PC-9 (cell line): ENCODE data around the gene FAM184B. TPM values are rescaled to one million over a fixed set of nuclear protein-coding genes. Genes with fewer than 3 reads are reported as not detected.

Experiments
- BruUV-seq: library from RNA; stranded (reverse); fragments of 400-500 nt; replicated peaks from 2 replicates; lab custom pipeline; 2021; lab: Mats Ljungman, UMichigan
- CTCF ChIA-PET: fragments of 300-600 bp; sonication (Branson Sonifier 250); formaldehyde crosslinking; loops from one replicate; lab custom pipeline; 2022; ENCODE audit warnings: antibody characterized with exemption; lab: Charles Lee
- POLR2A ChIA-PET: fragments of 300-600 bp; sonication (Branson Sonifier 250); formaldehyde crosslinking; loops from one replicate; lab custom pipeline; 2022; ENCODE audit warnings: antibody characterized with exemption; ENCODE audit not compliant: unreplicated experiment; lab: Charles Lee
- DNase-seq, 2 experiments: peaks; one replicate each; pipeline versions ENCODE4 v3.0.0 to v3.0.0-alpha.2; 2015 to 2022; ENCODE audit warnings: mixed read lengths in 1 of 2
- H2AFZ ChIP-seq: fragments of 200-600 bp; sonication (generic); 2 replicates; pipeline ENCODE4 v1.8.1; 2017; ENCODE audit warnings: antibody characterized with exemption
- H3F3A ChIP-seq: fragments of 200-600 bp; sonication (generic); 2 replicates; pipeline ENCODE4 v1.8.1; 2017; ENCODE audit warnings: antibody characterized with exemption, mild to moderate bottlenecking, low read depth; ENCODE audit not compliant: insufficient read depth
- H3K27ac ChIP-seq: fragments of 200-600 bp; sonication (generic); 2 replicates; pipeline ENCODE4 v1.6.1; 2016; ENCODE audit warnings: mixed run types
- H3K27me3 ChIP-seq: fragments of 200-600 bp; sonication (generic); 2 replicates; pipeline ENCODE4 v1.6.1; 2016; ENCODE audit warnings: low read depth, mixed run types; ENCODE audit not compliant: insufficient read depth
- H3K36me3 ChIP-seq: fragments of 200-600 bp; sonication (generic); 2 replicates; pipeline ENCODE4 v1.6.1; 2016; ENCODE audit warnings: low read depth, mixed run types
- H3K4me1 ChIP-seq: fragments of 200-600 bp; sonication (generic); replicated peaks from 2 replicates; pipeline ENCODE4 v1.6.1; 2016; ENCODE audit warnings: mixed run types; ENCODE audit not compliant: insufficient read depth
- H3K4me2 ChIP-seq: fragments of 200-600 bp; sonication (generic); 2 replicates; pipeline ENCODE4 v1.6.1; 2017; ENCODE audit warnings: mixed run types
- H3K4me3 ChIP-seq: fragments of 200-600 bp; sonication (generic); 2 replicates; pipeline ENCODE4 v1.6.1; 2016; ENCODE audit warnings: mixed run types
- H3K79me2 ChIP-seq: fragments of 200-600 bp; sonication (generic); 2 replicates; pipeline ENCODE4 v1.6.1; 2017; ENCODE audit warnings: low read depth, mixed run types
- H3K9me2 ChIP-seq: fragments of 200-600 bp; sonication (generic); 2 replicates; pipeline ENCODE4 v1.8.1; 2017; ENCODE audit warnings: mild to moderate bottlenecking; ENCODE audit not compliant: insufficient read depth
- H3K9me3 ChIP-seq: fragments of 200-600 bp; sonication (generic); 2 replicates; pipeline ENCODE4 v1.8.1; 2016; ENCODE audit warnings: low read depth; ENCODE audit not compliant: insufficient read depth
- H4K20me1 ChIP-seq: fragments of 200-600 bp; sonication (generic); 2 replicates; pipeline ENCODE4 v1.8.1; 2017; ENCODE audit not compliant: insufficient read depth
- EZH2 ChIP-seq: fragments of 200-600 bp; sonication (generic); IDR thresholded peaks from 2 replicates; pipeline ENCODE4 v1.8.0; 2017; ENCODE audit warnings: antibody characterized with exemption, low read depth
- intact Hi-C: fragments of 100-400 bp; cut with micrococcal nuclease; formaldehyde crosslinking; loops from one replicate; pipeline ENCODE4 v1.10.0; 2022; ENCODE audit not compliant: unreplicated experiment
- total RNA-seq: library from RNA; stranded (reverse); gene quantifications from 2 replicates; pipeline ENCODE4 v1.2.3, GENCODE V29; 2021
- TF ChIP-seq, protein P1 (sequence below): fragments of 200-600 bp; sonication (generic); conservative IDR thresholded peaks from 2 replicates; pipeline ENCODE4 v1.6.1; 2017; ENCODE audit warnings: mixed run types, antibody characterized with exemption, mild to moderate bottlenecking, moderate library complexity

FAM184B gene
- total RNA-seq, 1 experiment from 2014 or later, result not detected

DNA sequence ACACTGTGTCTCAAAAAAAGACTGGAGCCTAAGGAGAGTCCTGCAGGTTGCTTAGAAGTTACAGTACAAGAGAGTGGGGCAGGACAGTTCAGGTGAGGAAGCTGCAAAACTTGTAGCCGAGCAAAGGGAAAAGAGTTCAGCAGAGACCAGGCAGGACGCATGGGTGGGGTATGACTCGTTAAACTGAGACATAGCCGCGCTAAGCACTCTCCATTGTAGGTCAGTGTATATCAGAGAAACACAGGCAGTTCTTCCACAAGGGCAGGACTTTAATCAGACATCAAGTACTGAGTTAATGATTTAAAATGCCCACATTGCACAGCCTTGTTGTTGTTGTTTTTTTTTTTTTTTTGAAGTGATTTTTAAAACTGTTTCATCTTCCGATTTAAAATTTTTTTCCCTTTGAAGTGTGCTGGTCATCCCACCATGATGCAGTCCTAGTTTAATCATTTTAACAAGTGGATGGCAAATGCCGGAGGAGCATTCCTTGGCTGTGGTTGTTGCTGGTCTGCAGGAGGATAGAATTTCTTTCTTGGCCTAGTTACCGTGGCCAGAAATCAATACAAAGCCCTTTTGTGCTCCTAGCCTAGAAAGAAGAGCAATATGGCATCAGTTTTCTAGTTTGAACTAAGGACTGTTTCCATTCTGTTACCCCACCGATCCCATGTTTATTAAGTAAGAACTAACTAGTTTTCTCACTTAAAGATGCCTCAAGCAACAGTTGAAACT lies 194.2 kb downstream of the FAM184B start:
- Histone ChIP-seq H3K9me3 (no peaks in the 10 kb centered on the region), H3K27ac (no peak overlapping the region), H3K9me2 (no peaks in the 10 kb centered on the region), H3K36me3 (no peaks in the 10 kb centered on the region), H4K20me1 (no peaks in the 10 kb centered on the region), H3K4me3 (no peak overlapping the region), H3K27me3 (no peaks in the 10 kb centered on the region), H3K4me1 (no peaks in the 10 kb centered on the region), H3K79me2 (no peaks in the 10 kb centered on the region), H3K4me2 (no peak overlapping the region), H3F3A (no peaks in the 10 kb centered on the region), H2AFZ (no peak overlapping the region)
- CTCF ChIA-PET, result no interaction called here
- BruUV-seq, result no TSS peak
- no peak for DNase-seq
- intact Hi-C loops, result no loop called here
- TF ChIP-seq, protein P1, sequence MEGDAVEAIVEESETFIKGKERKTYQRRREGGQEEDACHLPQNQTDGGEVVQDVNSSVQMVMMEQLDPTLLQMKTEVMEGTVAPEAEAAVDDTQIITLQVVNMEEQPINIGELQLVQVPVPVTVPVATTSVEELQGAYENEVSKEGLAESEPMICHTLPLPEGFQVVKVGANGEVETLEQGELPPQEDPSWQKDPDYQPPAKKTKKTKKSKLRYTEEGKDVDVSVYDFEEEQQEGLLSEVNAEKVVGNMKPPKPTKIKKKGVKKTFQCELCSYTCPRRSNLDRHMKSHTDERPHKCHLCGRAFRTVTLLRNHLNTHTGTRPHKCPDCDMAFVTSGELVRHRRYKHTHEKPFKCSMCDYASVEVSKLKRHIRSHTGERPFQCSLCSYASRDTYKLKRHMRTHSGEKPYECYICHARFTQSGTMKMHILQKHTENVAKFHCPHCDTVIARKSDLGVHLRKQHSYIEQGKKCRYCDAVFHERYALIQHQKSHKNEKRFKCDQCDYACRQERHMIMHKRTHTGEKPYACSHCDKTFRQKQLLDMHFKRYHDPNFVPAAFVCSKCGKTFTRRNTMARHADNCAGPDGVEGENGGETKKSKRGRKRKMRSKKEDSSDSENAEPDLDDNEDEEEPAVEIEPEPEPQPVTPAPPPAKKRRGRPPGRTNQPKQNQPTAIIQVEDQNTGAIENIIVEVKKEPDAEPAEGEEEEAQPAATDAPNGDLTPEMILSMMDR, result no peak
- no peak for TF ChIP-seq EZH2
- POLR2A ChIA-PET, result no interaction called here

GRCh38 chr4:17584521-17585213 lies 196.8 kb downstream of the FAM184B start:
- H3K4me3 ChIP-seq, result no peak overlapping the region
- ChIA-PET POLR2A (no interaction called here), CTCF (no interaction called here)
- intact Hi-C loops, result no loop called here
- H2AFZ ChIP-seq, result no peak overlapping the region
- H4K20me1 ChIP-seq, result no peaks in the 10 kb centered on the region
- H3K9me3 ChIP-seq, result no peaks in the 10 kb centered on the region
- H3K4me1 ChIP-seq, result no peaks in the 10 kb centered on the region
- no peaks in the 10 kb centered on the region for H3K79me2 ChIP-seq
- no peaks in the 10 kb centered on the region for H3K27me3 ChIP-seq
- no peak for DNase-seq
- no peak overlapping the region for H3K4me2 ChIP-seq
- no peak overlapping the region for H3K27ac ChIP-seq
- no peaks in the 10 kb centered on the region for H3F3A ChIP-seq
- no peak for TF ChIP-seq EZH2
- TF ChIP-seq, protein P1, result no peak
- no TSS peak for BruUV-seq
- H3K36me3 ChIP-seq, result no peaks in the 10 kb centered on the region
- no peaks in the 10 kb centered on the region for H3K9me2 ChIP-seq

GRCh38 chr4:17583941-17584340 lies 197.5 kb downstream of the FAM184B start:
- Histone ChIP-seq H4K20me1 (no peaks in the 10 kb centered on the region), H3K4me3 (no peak overlapping the region), H2AFZ (no peak overlapping the region), H3K9me2 (no peaks in the 10 kb centered on the region), H3F3A (no peaks in the 10 kb centered on the region), H3K79me2 (no peaks in the 10 kb centered on the region), H3K36me3 (no peaks in the 10 kb centered on the region), H3K27me3 (no peaks in the 10 kb centered on the region), H3K4me1 (no peaks in the 10 kb centered on the region), H3K4me2 (no peak overlapping the region), H3K27ac (no peak overlapping the region), H3K9me3 (no peaks in the 10 kb centered on the region)
- no peak for TF ChIP-seq EZH2
- TF ChIP-seq, protein P1, result no peak
- no peak for DNase-seq
- no TSS peak for BruUV-seq
- ChIA-PET CTCF (no interaction called here), POLR2A (no interaction called here)
- intact Hi-C loops, result no loop called here
